GM04503 (cell line): ENCODE results near the gene AMMECR1.
"Not testable (repeated sequence)": the region's sequence is repeated elsewhere in the genome, so short reads cannot be mapped to it uniquely, and the experiment has no call there.

Experiments
- DNase-seq: peaks from one replicate; pipeline ENCODE4 v3.0.0-alpha.2; 2012; ENCODE audit warnings: low read depth

The AMMECR1 gene

GRCh38 chrX:110170029-110170428 is 147.9 kb downstream of the AMMECR1 start:
- DNase-seq, result no peak

DNA sequence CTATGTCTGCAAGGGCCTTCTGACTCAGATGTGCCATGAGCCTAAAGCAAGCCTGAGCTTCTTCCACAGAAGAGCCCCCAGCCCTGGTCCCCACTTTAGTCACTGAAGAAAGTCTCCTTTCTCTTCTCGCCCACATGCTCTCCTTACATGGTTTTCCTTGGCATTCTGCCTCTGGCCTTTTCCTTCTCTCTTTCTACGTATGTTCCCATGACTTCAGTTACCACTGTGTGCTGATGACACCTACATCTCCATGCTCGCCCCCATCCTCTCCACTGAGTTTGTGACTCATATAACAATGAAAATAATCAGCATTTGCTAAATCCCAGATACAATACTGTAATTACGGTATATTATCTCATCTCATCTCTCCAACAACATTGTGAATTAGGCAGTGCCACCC is 149.3 kb downstream of the AMMECR1 start:
- no peak for DNase-seq

- DNase-seq, result no peak
These were observed 149.9 kb downstream of the AMMECR1 start for GRCh38 chrX:110167952-110168451.

- no peak for DNase-seq
These were observed 154.4 kb downstream of the AMMECR1 start for GRCh38 chrX:110163488-110163887.

GRCh38 chrX:110162867-110163266 is 155.0 kb downstream of the AMMECR1 start:
- no peak for DNase-seq

DNA sequence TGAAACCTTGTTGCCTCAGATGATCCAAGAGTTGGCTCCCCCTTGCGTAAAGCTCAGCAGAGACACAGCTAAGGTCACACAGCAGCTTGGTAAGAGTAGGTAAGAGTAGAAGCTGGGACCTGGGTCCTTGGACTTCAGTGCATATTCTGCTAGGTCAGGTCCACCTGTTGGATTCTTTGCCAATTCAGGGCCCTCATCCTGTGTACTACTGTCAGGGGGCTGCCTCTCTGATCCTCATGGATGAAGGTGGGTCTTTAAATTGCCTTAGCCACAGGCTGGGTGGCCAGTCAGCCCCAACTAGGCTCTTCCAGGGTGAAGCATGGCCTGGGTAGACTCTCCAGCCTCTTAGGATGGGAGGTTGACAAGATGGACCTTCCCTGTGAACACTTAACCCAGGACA is 155.8 kb downstream of the AMMECR1 start:
- no peak for DNase-seq

GRCh38 chrX:110161361-110161686 is 156.6 kb downstream of the AMMECR1 start:
- no peak for DNase-seq

DNA sequence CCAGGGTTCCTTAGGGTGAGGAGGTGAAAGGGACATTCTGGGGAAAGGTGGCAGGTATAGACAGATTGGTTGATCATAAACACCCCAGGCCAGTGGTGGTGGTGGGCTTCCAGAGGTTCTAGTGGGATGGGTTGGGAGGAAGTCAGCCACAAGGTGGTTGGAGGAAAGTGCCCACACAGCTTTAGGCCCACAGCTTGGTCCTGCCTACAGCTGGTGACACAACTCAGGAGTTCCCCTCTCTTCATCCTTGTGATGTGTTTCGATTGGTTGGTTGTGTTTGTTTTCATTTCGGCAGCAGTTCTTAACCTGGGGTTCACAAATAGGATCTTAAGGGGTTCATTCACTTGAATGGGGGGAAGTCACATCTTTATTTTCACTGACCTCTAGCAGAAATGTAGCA is 158.0 kb downstream of the AMMECR1 start:
- no peak for DNase-seq

DNA sequence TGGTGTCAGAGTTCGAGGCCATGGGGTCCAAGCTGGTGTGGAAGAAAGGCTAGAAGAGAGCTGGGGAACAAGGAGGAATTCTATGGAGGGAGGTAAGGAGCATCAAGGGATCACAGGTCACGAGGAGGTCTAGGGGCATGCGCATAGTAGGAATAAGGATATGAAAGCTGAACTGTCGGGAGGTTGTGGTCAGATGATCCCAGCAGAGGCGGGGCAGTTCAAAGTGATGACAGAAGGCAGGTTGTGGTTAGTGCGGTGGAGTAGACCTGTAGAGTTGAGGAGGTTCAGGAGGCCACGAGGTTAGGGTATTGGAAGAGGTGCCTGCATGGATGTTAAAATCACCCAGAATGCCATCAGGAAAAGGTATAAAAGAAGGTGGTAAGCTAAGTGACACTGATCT is 158.7 kb downstream of the AMMECR1 start:
- DNase-seq, result no peak

DNA sequence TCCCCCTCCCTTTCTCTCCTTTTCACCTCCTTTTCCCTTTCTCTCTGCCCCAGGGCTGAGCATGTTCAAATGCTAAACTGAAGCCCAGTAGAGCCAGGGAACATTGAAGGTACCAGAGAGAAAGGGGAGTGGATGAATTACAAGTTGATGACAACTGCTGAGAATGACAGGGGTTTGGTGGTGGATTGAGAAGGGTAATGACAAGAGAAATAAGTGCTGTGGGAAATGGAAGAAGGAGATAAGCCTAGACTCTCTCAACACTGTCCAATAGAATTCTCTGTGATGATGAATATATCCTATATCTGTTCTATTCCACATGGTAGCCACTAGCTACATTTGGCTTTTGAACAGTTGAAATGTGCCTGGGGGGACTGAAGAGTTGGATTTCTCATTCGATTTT is 160.4 kb downstream of the AMMECR1 start:
- DNase-seq, result no peak

DNA sequence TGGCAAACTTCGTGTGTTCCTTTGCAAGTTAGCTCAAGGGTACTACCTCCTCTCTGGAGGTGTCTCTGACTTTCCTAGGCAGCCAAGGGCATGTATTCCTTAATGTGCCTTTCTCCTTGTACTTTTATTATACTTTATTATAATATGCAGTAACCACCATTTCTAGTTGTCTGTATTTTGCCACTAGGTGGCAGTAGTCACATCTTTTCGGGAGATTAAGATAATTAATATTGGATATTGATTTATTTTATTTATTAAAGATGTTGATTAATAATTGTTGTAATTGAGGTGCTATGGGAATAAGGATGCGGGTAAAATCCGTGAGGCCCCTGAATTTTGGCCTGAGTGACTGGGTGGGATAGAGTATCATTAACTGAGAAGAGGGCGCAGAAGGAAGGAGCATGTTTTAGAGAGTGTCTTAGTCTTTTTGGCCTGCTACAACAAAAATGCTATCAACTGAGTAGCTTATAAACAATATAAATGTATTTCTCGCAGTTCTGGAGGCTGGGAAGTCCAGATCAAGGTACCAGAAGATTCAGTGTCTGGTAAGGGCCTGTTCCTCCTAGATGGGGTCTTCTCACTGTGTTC is 161.6 kb downstream of the AMMECR1 start:
- DNase-seq, result no peak

DNA sequence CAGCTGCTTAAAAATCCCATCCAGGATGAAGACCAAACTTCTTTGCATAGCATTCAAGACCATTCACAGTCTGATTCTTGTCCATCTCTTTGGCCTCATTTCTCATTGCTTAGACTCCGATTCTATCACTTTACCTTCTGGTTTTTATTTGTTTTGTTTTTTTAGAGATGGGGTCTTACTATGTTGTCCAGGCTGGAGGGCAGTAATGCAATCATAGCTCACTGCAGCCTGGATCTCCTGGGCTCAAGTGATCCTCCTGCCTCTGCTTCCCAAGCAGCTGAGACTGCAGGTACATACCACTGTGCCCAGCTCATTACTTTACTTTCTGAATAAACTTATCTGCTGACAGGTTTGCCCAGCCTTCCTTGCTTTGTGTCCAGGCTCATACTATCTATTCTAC is 162.1 kb downstream of the AMMECR1 start:
- DNase-seq, result no peak

DNA sequence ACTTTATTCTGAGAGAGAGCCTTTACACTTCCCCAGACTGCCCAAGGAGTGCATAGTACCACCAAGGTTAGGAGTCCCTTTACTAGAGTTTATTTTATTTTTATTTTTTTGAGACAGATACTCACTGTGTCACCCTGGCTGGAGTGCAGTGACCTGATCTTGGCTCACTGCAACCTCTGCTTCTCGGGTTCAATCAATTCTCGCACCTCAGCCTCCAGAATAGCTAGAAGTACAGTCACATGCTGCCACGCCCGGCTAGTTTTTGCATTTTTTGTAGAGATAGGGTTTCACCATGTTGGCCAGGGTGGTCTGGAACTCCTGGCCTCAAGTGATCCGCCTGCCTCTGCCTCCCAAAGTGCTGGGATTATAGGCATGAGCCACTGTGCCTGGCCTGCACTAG is 163.6 kb downstream of the AMMECR1 start:
- not testable (repeated sequence) for DNase-seq

GRCh38 chrX:110153896-110154295 is 164.0 kb downstream of the AMMECR1 start:
- DNase-seq, result no peak

- DNase-seq, result no peak
These were observed 164.6 kb downstream of the AMMECR1 start for GRCh38 chrX:110153244-110153643.

GRCh38 chrX:110146521-110146920 is 171.4 kb downstream of the AMMECR1 start:
- no peak for DNase-seq

DNA sequence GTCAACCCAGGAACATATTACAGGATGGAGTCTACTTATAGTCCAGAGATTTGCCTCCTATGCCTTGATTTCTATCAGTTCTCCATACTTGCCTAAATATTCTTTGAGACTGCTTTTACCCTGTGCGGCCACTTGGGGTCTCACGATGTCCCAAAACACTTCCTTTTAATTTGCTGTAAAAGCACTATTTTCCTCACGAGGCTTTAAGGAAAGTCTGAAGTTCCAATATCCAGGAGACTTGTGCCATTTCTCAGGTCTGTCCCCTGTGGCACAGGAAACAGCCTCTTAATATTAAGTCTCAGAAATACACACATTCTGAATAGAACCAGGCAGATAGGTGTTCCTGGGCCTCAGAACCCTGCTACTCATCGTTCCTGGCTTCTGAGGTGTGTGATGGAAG is 172.0 kb downstream of the AMMECR1 start:
- no peak for DNase-seq

DNA sequence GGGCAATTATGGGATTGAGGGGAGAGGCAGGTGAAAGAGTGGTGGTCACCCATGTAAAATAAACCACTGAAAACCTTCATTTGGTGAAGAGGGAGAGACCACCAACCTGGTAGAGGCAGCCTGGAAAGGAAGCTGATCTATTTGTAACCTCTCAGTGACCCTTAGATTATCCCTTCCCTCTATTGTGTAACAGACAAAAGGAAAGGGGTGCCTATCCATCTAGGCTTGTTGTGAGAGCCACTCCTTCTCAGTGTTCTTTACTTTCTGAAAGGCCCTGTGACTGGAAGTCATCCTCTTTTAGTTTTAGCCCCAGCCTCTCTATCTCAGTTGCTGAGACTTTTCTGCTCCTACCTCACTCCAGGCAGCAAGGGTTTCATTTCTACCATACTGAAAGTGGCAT is 172.6 kb downstream of the AMMECR1 start:
- DNase-seq, result no peak
